SK-N-SH (cell line): ENCODE measurements around the gene STK40.

Experiments used
- POLR2AphosphoS5 ChIP-seq: IDR thresholded peaks from 2 replicates; pipeline ENCODE4 v1.6.1; 2012; ENCODE audit warnings: low read depth, low read length
- SIN3A ChIP-seq: IDR thresholded peaks from 2 replicates; pipeline ENCODE4 v1.6.1; 2012; ENCODE audit warnings: low read depth, mild to moderate bottlenecking, low read length, moderate library complexity, borderline replicate concordance
- TF ChIP-seq, protein P1 (sequence below): fragments of 200-600 bp; sonication (generic); IDR thresholded peaks from 2 replicates; pipeline ENCODE4 v1.6.1; 2017; ENCODE audit warnings: antibody characterized with exemption, mild to moderate bottlenecking, moderate library complexity
- TF ChIP-seq, protein P2 (sequence below): IDR thresholded peaks from 2 replicates; pipeline ENCODE4 v1.6.1; 2012; ENCODE audit warnings: mild to moderate bottlenecking, low read depth, low read length, moderate library complexity

DNA sequence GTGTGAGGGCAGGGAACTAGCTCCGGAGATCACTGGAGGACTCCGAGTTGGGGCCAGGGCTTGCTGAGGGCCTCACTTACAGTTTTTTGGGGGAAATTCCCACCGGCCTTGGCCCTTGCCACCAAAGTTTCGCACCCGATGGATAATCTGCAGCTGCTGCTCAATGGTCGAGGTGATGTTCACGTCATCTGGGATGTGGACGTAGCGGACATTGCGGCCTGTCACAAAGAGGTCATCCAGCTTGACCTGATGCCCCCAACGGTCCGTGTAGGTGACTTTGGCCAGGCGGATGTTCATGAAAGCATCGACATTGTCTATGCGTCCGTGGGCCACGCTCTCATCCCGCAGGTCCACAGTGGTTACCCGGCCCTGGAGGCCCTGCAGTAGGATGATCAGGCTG is 8.0 kb upstream of the STK40 start:
- TF ChIP-seq SIN3A (no peak), POLR2AphosphoS5 (no peak)
- TF ChIP-seq, protein P1, sequence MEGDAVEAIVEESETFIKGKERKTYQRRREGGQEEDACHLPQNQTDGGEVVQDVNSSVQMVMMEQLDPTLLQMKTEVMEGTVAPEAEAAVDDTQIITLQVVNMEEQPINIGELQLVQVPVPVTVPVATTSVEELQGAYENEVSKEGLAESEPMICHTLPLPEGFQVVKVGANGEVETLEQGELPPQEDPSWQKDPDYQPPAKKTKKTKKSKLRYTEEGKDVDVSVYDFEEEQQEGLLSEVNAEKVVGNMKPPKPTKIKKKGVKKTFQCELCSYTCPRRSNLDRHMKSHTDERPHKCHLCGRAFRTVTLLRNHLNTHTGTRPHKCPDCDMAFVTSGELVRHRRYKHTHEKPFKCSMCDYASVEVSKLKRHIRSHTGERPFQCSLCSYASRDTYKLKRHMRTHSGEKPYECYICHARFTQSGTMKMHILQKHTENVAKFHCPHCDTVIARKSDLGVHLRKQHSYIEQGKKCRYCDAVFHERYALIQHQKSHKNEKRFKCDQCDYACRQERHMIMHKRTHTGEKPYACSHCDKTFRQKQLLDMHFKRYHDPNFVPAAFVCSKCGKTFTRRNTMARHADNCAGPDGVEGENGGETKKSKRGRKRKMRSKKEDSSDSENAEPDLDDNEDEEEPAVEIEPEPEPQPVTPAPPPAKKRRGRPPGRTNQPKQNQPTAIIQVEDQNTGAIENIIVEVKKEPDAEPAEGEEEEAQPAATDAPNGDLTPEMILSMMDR, result no peak
- TF ChIP-seq, protein P2, sequence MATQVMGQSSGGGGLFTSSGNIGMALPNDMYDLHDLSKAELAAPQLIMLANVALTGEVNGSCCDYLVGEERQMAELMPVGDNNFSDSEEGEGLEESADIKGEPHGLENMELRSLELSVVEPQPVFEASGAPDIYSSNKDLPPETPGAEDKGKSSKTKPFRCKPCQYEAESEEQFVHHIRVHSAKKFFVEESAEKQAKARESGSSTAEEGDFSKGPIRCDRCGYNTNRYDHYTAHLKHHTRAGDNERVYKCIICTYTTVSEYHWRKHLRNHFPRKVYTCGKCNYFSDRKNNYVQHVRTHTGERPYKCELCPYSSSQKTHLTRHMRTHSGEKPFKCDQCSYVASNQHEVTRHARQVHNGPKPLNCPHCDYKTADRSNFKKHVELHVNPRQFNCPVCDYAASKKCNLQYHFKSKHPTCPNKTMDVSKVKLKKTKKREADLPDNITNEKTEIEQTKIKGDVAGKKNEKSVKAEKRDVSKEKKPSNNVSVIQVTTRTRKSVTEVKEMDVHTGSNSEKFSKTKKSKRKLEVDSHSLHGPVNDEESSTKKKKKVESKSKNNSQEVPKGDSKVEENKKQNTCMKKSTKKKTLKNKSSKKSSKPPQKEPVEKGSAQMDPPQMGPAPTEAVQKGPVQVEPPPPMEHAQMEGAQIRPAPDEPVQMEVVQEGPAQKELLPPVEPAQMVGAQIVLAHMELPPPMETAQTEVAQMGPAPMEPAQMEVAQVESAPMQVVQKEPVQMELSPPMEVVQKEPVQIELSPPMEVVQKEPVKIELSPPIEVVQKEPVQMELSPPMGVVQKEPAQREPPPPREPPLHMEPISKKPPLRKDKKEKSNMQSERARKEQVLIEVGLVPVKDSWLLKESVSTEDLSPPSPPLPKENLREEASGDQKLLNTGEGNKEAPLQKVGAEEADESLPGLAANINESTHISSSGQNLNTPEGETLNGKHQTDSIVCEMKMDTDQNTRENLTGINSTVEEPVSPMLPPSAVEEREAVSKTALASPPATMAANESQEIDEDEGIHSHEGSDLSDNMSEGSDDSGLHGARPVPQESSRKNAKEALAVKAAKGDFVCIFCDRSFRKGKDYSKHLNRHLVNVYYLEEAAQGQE, result no peak
